Measurements from ENCODE around the gene EXOC4.

GRCh38 chr7:133912916-133913697, 660.2 kb downstream of the EXOC4 start:
- TF ChIP-seq CTCF (conservative IDR thresholded peaks at IDR 0.05) (no peak), ZFX (IDR thresholded peaks at IDR 0.05) (no peak)
